H7 (cell line): Measurements from ENCODE around the gene MAMDC4. TPM values are rescaled to one million over a fixed set of nuclear protein-coding genes. Genes with fewer than 3 reads are reported as not detected.

Experiments used
- total RNA-seq: library from RNA; depleted of rRNA; stranded (reverse); fragments of >200 nt; shearing (Covaris generic); gene quantifications from 2 replicates; pipeline ENCODE4 v1.2.3, GENCODE V29; 2014; rRNA removed

MAMDC4 gene
- total RNA-seq, 1 experiment from 2014 or later: 1.2 TPM

Other genes starting within 250 kb of the MAMDC4 start
- 68.5 and 87.3 TPM in 2 replicates for gene EGFL7, start 189.4 kb upstream of the MAMDC4 start, total RNA-seq
- gene AGPAT2, start 164.9 kb upstream of the MAMDC4 start, total RNA-seq: 41.1 and 54.7 TPM in 2 replicates
- 57.0 and 75.7 TPM in 2 replicates for gene DIPK1B, start 139.8 kb upstream of the MAMDC4 start, total RNA-seq
- gene LCN10, start 109.4 kb upstream of the MAMDC4 start, total RNA-seq: 0.76 and 1.4 TPM in 2 replicates
- not detected in 2 replicates for gene LCN6, start 103.8 kb upstream of the MAMDC4 start, total RNA-seq
- gene LCN8, start 94.1 kb upstream of the MAMDC4 start, total RNA-seq: not detected in 2 replicates
- gene LCN15, start 87.8 kb upstream of the MAMDC4 start, total RNA-seq: 0.18 TPM in 1 of 2 replicates, not detected in the other
- gene TMEM141, start 61.0 kb upstream of the MAMDC4 start, total RNA-seq: 73.9 and 80.6 TPM in 2 replicates
- gene CCDC183, start 56.0 kb upstream of the MAMDC4 start, total RNA-seq: 0.66 and 0.85 TPM in 2 replicates
- gene RABL6, start 44.4 kb upstream of the MAMDC4 start, total RNA-seq: 150 TPM in 2 replicates
- 0.14 and 0.52 TPM in 2 replicates for gene AJM1, start 9.9 kb upstream of the MAMDC4 start, total RNA-seq
- 68.2 and 75.5 TPM in 2 replicates for gene PHPT1, start 2.9 kb upstream of the MAMDC4 start, total RNA-seq
- gene EDF1, start 14.0 kb downstream of the MAMDC4 start, total RNA-seq: 213 and 240 TPM in 2 replicates
- gene TRAF2, start 34.2 kb downstream of the MAMDC4 start, total RNA-seq: 40.9 and 48.6 TPM in 2 replicates
- 97.5 and 105 TPM in 2 replicates for gene FBXW5, start 92.4 kb downstream of the MAMDC4 start, total RNA-seq
- gene C8G, start 92.9 kb downstream of the MAMDC4 start, total RNA-seq: not detected in 2 replicates
- 0.38 and 2.9 TPM in 2 replicates for gene LCN12, start 99.9 kb downstream of the MAMDC4 start, total RNA-seq
- 1.3 and 2.0 TPM in 2 replicates for gene PTGDS, start 125.2 kb downstream of the MAMDC4 start, total RNA-seq
- gene LCNL1, start 130.6 kb downstream of the MAMDC4 start, total RNA-seq: 0.21 and 0.33 TPM in 2 replicates
- 45.7 and 53.2 TPM in 2 replicates for gene PAXX, start 140.1 kb downstream of the MAMDC4 start, total RNA-seq
- not detected in 2 replicates for gene CLIC3, start 144.2 kb downstream of the MAMDC4 start, total RNA-seq
- 6.8 and 10.4 TPM in 2 replicates for gene ABCA2, start 175.9 kb downstream of the MAMDC4 start, total RNA-seq
- not detected in 2 replicates for gene FUT7, start 179.7 kb downstream of the MAMDC4 start, total RNA-seq
- gene NPDC1, start 193.8 kb downstream of the MAMDC4 start, total RNA-seq: 10.1 and 25.1 TPM in 2 replicates
- gene ENTPD2, start 201.7 kb downstream of the MAMDC4 start, total RNA-seq: not detected in 2 replicates
- 59.7 and 59.9 TPM in 2 replicates for gene SAPCD2, start 218.2 kb downstream of the MAMDC4 start, total RNA-seq
- gene UAP1L1, start 225.2 kb downstream of the MAMDC4 start, total RNA-seq: 9.0 and 14.9 TPM in 2 replicates
- gene MAN1B1, start 234.6 kb downstream of the MAMDC4 start, total RNA-seq: 70.5 and 70.9 TPM in 2 replicates